KOPT-K1 (cell line): ENCODE measurements around the gene STEAP3.

Experiments used
- H3K27ac ChIP-seq: fragments of 200-600 bp; sonication (generic); 2 replicates; pipeline ENCODE4 v1.5.1; 2016; ENCODE audit warnings: antibody characterized with exemption, mild to moderate bottlenecking, low read depth, low read length; ENCODE audit not compliant: poor library complexity, severe bottlenecking
- H3K36me3 ChIP-seq: fragments of 200-600 bp; sonication (generic); 2 replicates; pipeline ENCODE4 v1.5.1; 2017; ENCODE audit warnings: antibody characterized with exemption, mild to moderate bottlenecking, low read length, moderate library complexity; ENCODE audit not compliant: insufficient read depth
- H3K9me3 ChIP-seq: fragments of 200-600 bp; sonication (generic); 2 replicates; pipeline ENCODE4 v1.5.1; 2017; ENCODE audit warnings: antibody characterized with exemption, low read length, mild to moderate bottlenecking; ENCODE audit not compliant: insufficient read depth, poor library complexity, severe bottlenecking

Gene STEAP3

DNA sequence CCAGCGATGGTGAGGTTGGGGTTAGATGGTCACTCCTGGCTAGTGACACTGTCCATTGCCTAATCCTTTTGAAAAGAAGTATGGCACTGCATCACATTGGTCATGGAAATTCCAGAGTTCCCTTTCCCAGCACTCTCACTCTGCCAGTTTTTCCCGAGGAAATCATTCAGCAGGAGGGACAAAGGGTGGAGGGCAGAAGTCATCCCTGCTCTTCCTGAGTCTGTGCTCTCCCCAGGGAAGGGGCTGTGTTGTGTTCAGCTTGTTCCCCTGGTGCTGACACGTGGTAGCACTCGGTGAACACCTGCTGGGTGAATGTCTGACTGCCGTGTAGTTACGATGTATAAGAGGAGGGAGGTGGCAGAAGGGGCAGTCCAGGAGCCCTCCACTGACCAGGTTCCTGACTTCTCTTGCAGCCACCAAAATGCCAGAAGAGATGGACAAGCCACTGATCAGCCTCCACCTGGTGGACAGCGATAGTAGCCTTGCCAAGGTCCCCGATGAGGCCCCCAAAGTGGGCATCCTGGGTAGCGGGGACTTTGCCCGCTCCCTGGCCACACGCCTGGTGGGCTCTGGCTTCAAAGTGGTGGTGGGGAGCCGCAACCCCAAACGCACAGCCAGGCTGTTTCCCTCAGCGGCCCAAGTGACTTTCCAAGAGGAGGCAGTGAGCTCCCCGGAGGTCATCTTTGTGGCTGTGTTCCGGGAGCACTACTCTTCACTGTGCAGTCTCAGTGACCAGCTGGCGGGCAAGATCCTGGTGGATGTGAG, 21.6 kb downstream of the STEAP3 start:
- Histone ChIP-seq H3K27ac (no peak overlapping the region), H3K36me3 (no peaks in the 10 kb centered on the region), H3K9me3 (no peaks in the 10 kb centered on the region)

GRCh38 chr2:119245841-119246230, 22.2 kb downstream of the STEAP3 start:
- no peaks in the 10 kb centered on the region for H3K36me3 ChIP-seq
- no peaks in the 10 kb centered on the region for H3K9me3 ChIP-seq
- H3K27ac ChIP-seq: no peak overlapping the region

DNA sequence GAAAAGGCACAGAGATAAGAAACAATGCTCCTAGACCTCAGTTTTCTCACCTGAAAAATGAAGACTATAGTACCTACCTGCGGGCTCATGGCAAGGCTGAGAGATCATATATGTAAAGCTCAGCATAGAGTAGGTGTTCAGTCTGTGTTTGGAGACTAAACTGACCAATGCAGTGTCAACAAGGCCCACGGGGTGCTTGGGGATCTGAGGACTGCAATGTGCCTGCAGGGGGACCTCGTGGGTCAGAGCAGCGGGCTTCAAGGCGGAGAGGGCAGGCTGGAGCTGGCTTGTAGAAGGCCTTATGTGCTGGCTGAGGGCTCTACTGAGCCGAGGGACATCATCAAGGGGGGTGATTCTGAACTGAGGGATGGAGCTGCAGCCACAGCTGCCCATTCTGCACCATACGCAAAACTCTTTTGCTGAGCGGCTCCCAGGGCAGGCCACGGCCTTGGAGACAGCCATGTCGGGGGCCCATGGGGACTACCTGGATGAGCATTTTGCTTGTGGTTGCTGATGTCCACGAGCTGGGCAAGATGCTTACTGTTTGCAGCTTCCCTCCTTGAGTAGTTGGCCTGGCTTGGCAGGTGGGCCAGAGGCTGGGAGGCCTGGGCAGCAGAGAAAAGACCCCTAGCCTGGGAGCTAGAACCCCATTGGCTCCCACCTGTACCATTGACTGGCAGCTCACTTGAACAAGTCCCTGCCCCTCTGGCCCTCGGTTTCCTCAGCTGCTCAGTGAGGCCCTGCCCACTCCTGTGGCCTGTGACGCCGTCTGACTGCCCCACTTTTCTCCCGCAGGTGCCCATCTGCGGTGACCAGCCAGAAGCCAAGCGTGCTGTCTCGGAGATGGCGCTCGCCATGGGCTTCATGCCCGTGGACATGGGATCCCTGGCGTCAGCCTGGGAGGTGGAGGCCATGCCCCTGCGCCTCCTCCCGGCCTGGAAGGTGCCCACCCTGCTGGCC, 23.5 kb downstream of the STEAP3 start:
- H3K36me3 ChIP-seq: no peaks in the 10 kb centered on the region
- no peaks in the 10 kb centered on the region for H3K9me3 ChIP-seq

DNA sequence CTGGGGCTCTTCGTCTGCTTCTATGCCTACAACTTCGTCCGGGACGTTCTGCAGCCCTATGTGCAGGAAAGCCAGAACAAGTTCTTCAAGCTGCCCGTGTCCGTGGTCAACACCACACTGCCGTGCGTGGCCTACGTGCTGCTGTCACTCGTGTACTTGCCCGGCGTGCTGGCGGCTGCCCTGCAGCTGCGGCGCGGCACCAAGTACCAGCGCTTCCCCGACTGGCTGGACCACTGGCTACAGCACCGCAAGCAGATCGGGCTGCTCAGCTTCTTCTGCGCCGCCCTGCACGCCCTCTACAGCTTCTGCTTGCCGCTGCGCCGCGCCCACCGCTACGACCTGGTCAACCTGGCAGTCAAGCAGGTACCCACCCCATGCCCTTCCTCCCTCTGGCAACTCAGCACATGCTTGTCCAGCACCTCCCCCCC, 24.2 kb downstream of the STEAP3 start:
- no peaks in the 10 kb centered on the region for H3K36me3 ChIP-seq
- no peak overlapping the region for H3K27ac ChIP-seq
- H3K9me3 ChIP-seq: no peaks in the 10 kb centered on the region

More for the DNA sequence above, 23.5 kb downstream of the STEAP3 start:
- H3K27ac ChIP-seq: no peak overlapping the region

DNA sequence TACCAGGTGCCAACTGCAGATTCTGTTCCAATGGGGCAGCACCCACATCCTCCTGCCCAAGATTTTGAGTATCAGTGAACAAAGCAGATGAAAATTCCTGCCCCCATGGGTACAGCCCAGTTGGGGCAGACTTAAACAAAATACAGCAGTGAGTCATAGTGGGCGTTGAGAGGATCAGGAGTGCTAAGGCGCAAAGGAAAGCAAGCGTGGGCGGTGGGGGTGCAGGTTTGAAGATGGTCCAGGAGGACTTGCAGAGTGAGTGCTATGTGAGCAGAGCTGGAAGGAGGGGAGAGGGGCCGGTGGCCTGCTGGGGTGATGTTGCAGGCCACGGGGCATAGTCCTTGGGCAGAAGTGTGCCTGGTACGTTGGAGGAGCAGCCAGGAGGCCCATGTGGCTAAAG, 24.7 kb downstream of the STEAP3 start:
- H3K27ac ChIP-seq: no peak overlapping the region
- no peaks in the 10 kb centered on the region for H3K9me3 ChIP-seq
- H3K36me3 ChIP-seq: no peaks in the 10 kb centered on the region

DNA sequence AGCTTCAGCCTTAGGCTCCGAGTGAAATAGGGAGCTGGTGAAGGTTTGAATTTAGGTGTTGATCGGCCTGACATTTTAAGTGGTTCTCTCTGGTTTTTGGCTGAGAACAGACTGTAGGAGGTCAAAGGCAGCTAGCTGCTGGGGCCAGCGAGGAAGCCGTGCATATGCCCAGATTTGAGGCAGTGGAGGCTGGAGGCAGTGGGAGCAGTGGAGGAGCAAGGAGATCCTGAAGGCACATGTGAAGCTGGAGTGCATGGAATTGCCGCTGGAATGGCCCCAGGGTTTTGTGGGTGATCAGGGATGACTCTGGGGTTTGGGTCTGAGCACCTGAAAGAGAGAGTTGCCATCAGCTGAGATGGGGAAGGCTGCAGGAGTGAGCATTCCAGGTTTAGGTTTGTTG, 25.1 kb downstream of the STEAP3 start:
- Histone ChIP-seq H3K27ac (no peak overlapping the region), H3K36me3 (no peaks in the 10 kb centered on the region), H3K9me3 (no peaks in the 10 kb centered on the region)

GRCh38 chr2:119249311-119249710, 25.7 kb downstream of the STEAP3 start:
- Histone ChIP-seq H3K36me3 (no peaks in the 10 kb centered on the region), H3K9me3 (no peaks in the 10 kb centered on the region), H3K27ac (no peak overlapping the region)

GRCh38 chr2:119249855-119250717, 26.5 kb downstream of the STEAP3 start:
- no peak overlapping the region for H3K27ac ChIP-seq
- no peaks in the 10 kb centered on the region for H3K36me3 ChIP-seq
- H3K9me3 ChIP-seq: no peaks in the 10 kb centered on the region

DNA sequence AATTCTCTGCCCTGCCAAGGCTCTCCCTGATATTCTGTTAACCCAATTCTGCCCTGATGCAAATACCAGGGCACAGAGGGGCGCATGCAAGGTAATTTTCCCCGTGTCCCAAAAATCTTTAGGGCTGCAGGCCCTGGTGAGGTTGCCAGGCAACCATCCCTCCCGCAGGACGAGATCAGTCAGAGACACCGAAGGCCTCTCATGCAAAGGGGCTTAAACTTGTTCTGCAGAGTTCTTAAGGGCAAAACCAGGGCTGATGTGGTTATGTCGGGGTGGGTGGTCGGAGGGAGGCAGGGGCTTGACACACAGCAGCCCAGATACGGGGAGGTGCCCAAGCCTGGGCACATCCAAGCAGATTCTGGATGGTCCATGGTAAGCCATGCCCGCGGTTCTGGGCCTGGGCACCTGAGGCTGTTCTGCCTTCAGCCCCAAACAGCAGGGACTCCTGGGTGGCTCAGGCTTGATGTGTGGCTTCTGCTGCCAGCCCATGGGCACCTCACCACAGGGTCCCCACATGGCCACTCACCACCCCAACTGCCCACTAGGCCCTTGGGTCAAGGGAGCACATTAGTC, 27.2 kb downstream of the STEAP3 start:
- Histone ChIP-seq H3K36me3 (no peaks in the 10 kb centered on the region), H3K27ac (no peak overlapping the region), H3K9me3 (no peaks in the 10 kb centered on the region)

DNA sequence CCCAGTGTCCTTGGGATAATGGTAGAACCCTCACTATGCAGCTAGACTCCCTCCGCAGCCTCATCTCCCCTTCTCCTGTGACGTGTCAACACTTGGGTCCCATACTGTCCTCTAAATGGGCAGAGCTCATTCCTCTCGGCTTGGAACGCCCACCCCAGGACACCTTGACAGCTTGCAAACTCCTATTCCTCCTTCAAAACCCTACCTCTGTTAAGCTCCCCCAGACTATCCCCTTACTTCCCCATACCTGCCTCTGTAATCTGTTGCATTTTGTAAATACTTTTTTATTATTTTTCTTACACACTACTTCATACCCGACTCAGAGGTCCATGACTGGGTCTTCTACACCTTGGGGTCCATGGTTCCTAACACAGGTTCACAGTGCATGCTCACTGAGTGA, 28.0 kb downstream of the STEAP3 start:
- Histone ChIP-seq H3K27ac (no peak overlapping the region), H3K9me3 (no peaks in the 10 kb centered on the region), H3K36me3 (no peaks in the 10 kb centered on the region)

DNA sequence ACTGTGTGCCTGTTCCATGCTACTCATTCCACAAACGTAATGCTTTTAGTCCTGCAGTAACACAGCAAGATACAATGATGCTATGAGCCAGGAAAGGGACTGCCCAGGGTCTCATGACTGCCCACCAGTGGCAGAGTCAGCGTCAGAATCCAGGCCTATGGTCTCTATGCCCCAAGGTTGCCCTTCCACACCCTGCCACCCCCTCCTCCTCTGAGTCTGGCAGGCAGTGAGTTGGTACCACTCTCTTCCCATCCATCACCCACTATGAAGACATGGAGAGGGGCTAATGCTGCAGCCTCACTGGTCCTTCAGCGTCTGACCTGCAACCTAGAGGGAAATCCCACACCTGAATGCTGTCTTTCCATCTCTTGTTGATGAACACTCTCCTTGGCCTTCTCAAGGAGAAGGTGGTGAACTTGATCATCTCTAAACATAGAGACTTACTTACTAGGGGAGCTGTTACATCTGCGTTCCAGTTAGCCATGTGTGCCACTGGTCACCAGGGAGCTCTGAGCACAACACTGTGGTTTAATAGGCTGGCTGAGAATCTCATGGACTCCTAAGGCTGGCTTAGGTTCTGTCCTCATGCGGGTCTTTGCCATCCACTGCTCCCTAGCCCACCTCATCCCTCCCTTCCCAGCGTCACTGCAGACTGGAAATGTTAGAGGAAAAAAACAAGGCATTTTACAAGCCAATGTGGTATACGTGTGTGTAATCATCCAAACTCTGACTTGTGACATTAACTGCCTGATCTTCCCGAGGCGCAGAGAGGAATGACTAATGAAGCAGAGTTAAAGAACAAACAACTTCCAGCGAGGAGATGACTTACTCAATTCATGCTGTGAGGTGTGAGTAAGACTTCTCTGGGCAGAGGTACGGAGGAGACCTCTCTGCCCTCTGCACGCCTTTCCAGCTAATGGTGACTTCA, 28.8 kb downstream of the STEAP3 start:
- Histone ChIP-seq H3K27ac (no peak overlapping the region), H3K9me3 (no peaks in the 10 kb centered on the region), H3K36me3 (no peaks in the 10 kb centered on the region)

DNA sequence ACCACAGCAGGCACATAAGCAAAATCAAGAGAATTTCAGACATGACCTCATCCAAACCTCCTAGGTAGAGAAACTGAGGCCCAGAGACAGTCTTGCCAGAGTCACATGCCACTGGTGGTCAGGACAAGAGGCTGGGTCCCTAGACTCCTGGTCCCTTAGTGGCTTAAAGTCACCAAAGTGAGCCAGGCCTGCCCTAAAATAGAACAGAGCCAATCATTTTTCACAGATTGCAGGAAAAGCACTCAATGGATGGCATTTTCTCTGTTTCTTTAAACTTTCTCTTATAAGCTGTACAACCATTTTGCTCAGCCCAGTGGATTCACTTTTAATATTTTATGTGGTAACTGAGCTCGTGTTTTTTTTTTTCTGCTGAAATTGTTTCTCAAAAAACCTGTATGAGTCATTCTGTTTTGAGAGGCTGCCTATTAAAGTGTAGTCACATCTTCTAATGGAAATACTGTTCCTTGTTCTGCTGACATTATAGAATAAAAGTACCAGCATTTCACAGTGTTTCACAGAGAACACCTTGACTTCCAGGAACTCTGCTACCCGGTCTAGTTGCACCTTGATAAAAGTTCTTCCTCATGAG, 29.6 kb downstream of the STEAP3 start:
- H3K27ac ChIP-seq: no peak overlapping the region
- no peaks in the 10 kb centered on the region for H3K36me3 ChIP-seq
- H3K9me3 ChIP-seq: no peaks in the 10 kb centered on the region

GRCh38 chr2:119253760-119254600, 30.3 kb downstream of the STEAP3 start:
- no peaks in the 10 kb centered on the region for H3K9me3 ChIP-seq
- no peaks in the 10 kb centered on the region for H3K36me3 ChIP-seq
- H3K27ac ChIP-seq: no peak overlapping the region
